IPS-18a (cell line): ENCODE measurements around the gene GRIP2.
"Not testable (repeated sequence)": the region's sequence is repeated elsewhere in the genome, so short reads cannot be mapped to it uniquely, and the experiment has no call there.

Experiments
- H3K27ac ChIP-seq: one replicate; pipeline ENCODE4 v1.5.1; 2013; ENCODE audit warnings: low read length
- H3K27me3 ChIP-seq: one replicate; pipeline ENCODE4 v1.6.1; 2013; ENCODE audit warnings: mild to moderate bottlenecking, low read length; ENCODE audit not compliant: control insufficient read depth, insufficient read depth
- H3K36me3 ChIP-seq: one replicate; pipeline ENCODE4 v1.6.1; 2013; ENCODE audit warnings: low read depth, low read length; ENCODE audit not compliant: control insufficient read depth
- H3K4me1 ChIP-seq: one replicate; pipeline ENCODE4 v1.6.1; 2013; ENCODE audit warnings: low read depth, low read length; ENCODE audit not compliant: control insufficient read depth
- H3K4me3 ChIP-seq: one replicate; pipeline ENCODE4 v1.5.1; 2013; ENCODE audit warnings: low read length
- H3K9ac ChIP-seq: one replicate; pipeline ENCODE4 v1.6.1; 2013; ENCODE audit warnings: mild to moderate bottlenecking, low read length, moderate library complexity
- H3K9me3 ChIP-seq: one replicate; pipeline ENCODE4 v1.6.1; 2013; ENCODE audit warnings: low read depth, low read length; ENCODE audit not compliant: control insufficient read depth

GRIP2 gene

DNA sequence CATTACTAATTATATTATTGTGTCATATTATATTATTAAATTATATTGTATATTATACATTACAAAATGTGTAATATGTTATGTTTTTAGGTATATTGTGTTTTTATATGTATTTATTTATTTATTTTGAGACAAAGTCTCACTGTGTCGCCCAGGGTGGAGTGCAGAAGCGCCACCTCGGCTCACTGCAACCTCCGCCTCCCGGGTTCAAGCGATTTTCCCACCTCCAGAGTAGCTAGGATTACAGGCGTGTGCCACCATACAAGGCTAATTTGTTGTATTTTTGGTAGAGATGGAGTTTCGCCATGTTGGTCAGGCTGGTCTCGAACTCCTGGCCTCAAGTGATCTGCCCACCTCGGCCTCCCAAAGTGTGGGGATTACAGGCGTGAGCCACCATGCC lies 24.6 kb downstream of the GRIP2 start:
- H3K4me1 ChIP-seq, H3K9ac ChIP-seq, H3K27ac ChIP-seq, H3K4me3 ChIP-seq, H3K9me3 ChIP-seq, H3K27me3 ChIP-seq, H3K36me3 ChIP-seq: not testable (repeated sequence)

- H3K27ac ChIP-seq, result no peak overlapping the region
- H3K36me3 ChIP-seq, result no peaks in the 10 kb centered on the region
- H3K4me3 ChIP-seq, result no peak overlapping the region
- no peaks in the 10 kb centered on the region for H3K9me3 ChIP-seq
- H3K9ac ChIP-seq, result no peak overlapping the region
- no peaks in the 10 kb centered on the region for H3K4me1 ChIP-seq
- H3K27me3 ChIP-seq, result no peaks in the 10 kb centered on the region
These were observed 25.8 kb downstream of the GRIP2 start for GRCh38 chr3:14514323-14514720.

DNA sequence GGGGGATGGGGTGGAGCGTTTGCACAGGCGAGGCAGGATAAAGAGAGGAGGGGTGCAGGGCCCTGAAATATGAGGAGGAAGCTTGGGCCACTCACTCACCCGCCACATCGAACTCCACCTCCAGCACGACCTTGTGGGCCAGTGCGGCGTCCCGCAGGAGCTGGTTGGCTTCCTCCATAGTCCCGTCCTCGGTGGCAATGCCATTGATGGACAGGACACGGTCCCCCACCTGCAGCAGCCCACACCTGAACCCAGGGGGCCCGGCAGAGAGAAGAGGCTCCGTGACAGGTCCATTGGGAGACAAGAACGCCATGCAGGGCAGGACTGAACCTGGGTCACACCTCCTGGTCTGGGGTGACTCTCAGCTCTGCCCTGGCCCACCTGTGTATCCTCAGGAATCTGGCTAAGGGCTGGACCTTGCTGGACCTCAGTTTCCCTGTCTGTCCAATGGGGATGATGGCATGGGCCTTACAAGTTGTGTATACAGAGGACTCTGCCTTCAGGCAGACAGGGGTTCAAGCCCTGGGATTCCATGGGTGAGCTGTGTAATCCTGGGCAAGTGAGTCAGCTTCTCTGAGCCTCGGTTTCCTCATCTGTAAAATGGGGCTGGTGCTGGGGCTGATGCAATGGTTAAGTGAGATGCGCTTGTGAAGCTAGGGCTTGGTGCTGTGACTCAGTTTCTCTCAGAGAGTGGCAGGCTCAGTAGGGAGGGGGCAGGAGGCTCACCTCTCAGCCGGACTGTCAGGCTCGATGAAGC lies 26.4 kb downstream of the GRIP2 start:
- Histone ChIP-seq H3K4me1 (no peaks in the 10 kb centered on the region), H3K36me3 (no peaks in the 10 kb centered on the region), H3K9me3 (no peaks in the 10 kb centered on the region), H3K9ac (no peak overlapping the region), H3K27ac (no peak overlapping the region), H3K27me3 (no peaks in the 10 kb centered on the region), H3K4me3 (no peak overlapping the region)

GRCh38 chr3:14512942-14513327 lies 27.2 kb downstream of the GRIP2 start:
- no peak overlapping the region for H3K27ac ChIP-seq
- H3K27me3 ChIP-seq, result no peaks in the 10 kb centered on the region
- H3K4me1 ChIP-seq, result no peaks in the 10 kb centered on the region
- H3K9me3 ChIP-seq, result no peaks in the 10 kb centered on the region
- no peak overlapping the region for H3K9ac ChIP-seq
- H3K4me3 ChIP-seq, result no peak overlapping the region
- H3K36me3 ChIP-seq, result no peaks in the 10 kb centered on the region

GRCh38 chr3:14512281-14512941 lies 27.7 kb downstream of the GRIP2 start:
- H3K4me3 ChIP-seq, result no peak overlapping the region
- H3K36me3 ChIP-seq, result no peaks in the 10 kb centered on the region
- no peaks in the 10 kb centered on the region for H3K27me3 ChIP-seq
- no peak overlapping the region for H3K27ac ChIP-seq
- no peaks in the 10 kb centered on the region for H3K4me1 ChIP-seq
- H3K9me3 ChIP-seq, result no peaks in the 10 kb centered on the region
- H3K9ac ChIP-seq, result no peak overlapping the region

DNA sequence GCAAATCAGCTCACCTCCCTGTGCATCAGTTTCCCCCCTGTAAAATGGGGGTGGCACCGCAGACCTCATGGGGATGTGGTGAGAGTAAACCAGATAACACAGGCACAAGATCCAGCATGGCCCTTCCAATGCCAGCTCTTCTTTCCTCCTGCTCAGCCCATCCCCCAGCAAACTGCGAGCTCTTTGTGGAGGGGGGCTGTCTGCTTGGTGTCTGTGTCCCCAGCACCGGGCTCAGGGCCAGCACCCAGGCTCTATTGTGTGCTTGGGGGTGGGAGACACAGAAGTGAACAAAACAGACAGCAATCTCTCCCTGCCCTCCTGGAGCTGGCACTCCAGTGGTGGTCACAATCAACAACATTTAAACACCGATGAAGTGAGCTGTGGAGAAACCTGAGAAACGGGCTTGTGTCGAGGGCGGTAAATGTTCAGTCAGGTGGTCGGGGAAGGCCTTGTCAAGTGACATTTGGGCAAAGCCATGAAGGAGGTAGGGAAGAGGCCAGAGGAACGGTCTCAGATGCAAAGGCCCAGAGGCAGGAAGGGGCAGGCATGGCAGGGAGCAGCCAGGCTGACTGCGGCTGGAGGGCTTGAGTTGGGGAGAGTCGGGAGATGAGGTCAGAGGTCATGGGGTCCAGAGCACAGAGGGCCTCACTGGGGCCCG lies 28.4 kb downstream of the GRIP2 start:
- no peak overlapping the region for H3K9ac ChIP-seq

GRCh38 chr3:14510838-14511622 lies 29.1 kb downstream of the GRIP2 start:
- Histone ChIP-seq H3K27me3 (no peaks in the 10 kb centered on the region), H3K9ac (no peak overlapping the region), H3K9me3 (no peaks in the 10 kb centered on the region), H3K27ac (no peak overlapping the region), H3K4me1 (no peaks in the 10 kb centered on the region), H3K36me3 (no peaks in the 10 kb centered on the region), H3K4me3 (no peak overlapping the region)

More for the DNA sequence above, 28.4 kb downstream of the GRIP2 start:
- Histone ChIP-seq H3K27ac (no peak overlapping the region), H3K36me3 (no peaks in the 10 kb centered on the region), H3K4me3 (no peak overlapping the region), H3K9me3 (no peaks in the 10 kb centered on the region), H3K4me1 (no peaks in the 10 kb centered on the region), H3K27me3 (no peaks in the 10 kb centered on the region)

- Histone ChIP-seq H3K27me3 (no peaks in the 10 kb centered on the region), H3K9me3 (no peaks in the 10 kb centered on the region), H3K36me3 (no peaks in the 10 kb centered on the region)
These were observed 30.4 kb downstream of the GRIP2 start for GRCh38 chr3:14509796-14510100.

GRCh38 chr3:14508966-14509795 lies 31.0 kb downstream of the GRIP2 start:
- no peaks in the 10 kb centered on the region for H3K4me1 ChIP-seq
- peak overlapping the region; percentile 40 for H3K4me3 ChIP-seq
- no peaks in the 10 kb centered on the region for H3K27me3 ChIP-seq
- no peaks in the 10 kb centered on the region for H3K36me3 ChIP-seq
- H3K9ac ChIP-seq, result no peak overlapping the region
- no peaks in the 10 kb centered on the region for H3K9me3 ChIP-seq
- H3K27ac ChIP-seq, result no peak overlapping the region

More at GRCh38 chr3:14509796-14510100, 30.4 kb downstream of the GRIP2 start:
- H3K9ac ChIP-seq, result no peak overlapping the region
- no peak overlapping the region for H3K27ac ChIP-seq
- H3K4me1 ChIP-seq, result no peaks in the 10 kb centered on the region
- H3K4me3 ChIP-seq, result no peak overlapping the region

DNA sequence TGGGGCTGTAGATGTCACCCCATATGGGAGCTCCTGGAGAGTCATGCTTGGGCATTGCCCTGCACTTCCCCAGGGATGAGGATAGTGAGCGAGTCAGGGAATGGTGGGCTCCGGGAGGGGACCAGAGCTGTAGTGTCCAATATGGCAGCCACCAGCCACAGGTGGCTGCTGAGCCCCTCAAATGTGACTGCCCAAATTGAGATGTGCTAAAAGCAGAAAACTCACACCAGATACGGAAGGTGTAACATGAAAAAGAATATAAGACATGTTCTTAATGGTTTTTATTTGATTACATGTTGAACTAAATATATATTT lies 31.7 kb downstream of the GRIP2 start:
- H3K36me3 ChIP-seq, result no peaks in the 10 kb centered on the region
- H3K4me3 ChIP-seq, result no peak overlapping the region
- H3K27ac ChIP-seq, result no peak overlapping the region
- no peak overlapping the region for H3K9ac ChIP-seq
- no peaks in the 10 kb centered on the region for H3K9me3 ChIP-seq
- H3K27me3 ChIP-seq, result no peaks in the 10 kb centered on the region
- H3K4me1 ChIP-seq, result no peaks in the 10 kb centered on the region
